ENCODE data around the gene RHEBL1.

GRCh38 chr12:49088150-49088931 lies 18.6 kb upstream of the RHEBL1 start:
- no peak for TF ChIP-seq EZH2phosphoT487 (IDR thresholded peaks at IDR 0.05; ENCODE audit: insufficient read depth, low read depth)
- TF ChIP-seq EZH2 (IDR thresholded peaks at IDR 0.05; ENCODE audit: insufficient read depth, poor library complexity, severe bottlenecking), result no peak

Measured in GM23248 (cell line).